Colonic mucosa (tissue), 4 donors: Measurements from ENCODE around the gene PCED1B. TPM values are rescaled to one million over a fixed set of nuclear protein-coding genes. Genes with fewer than 3 reads are reported as not detected.

Experiments
- DNase-seq: peaks from one replicate; pipeline ENCODE4 v3.0.0-alpha.2; 2020
- H3K27ac ChIP-seq: fragments of 200-600 bp; one replicate; pipeline ENCODE4 v1.8.0; 2021
- H3K27me3 ChIP-seq: fragments of 200-600 bp; one replicate; pipeline ENCODE4 v1.8.0; 2021
- H3K36me3 ChIP-seq: fragments of 200-600 bp; one replicate; pipeline ENCODE4 v1.8.0; 2021
- H3K4me1 ChIP-seq: fragments of 200-600 bp; one replicate; pipeline ENCODE4 v1.8.0; 2021; ENCODE audit warnings: mild to moderate bottlenecking
- H3K4me3 ChIP-seq: fragments of 200-600 bp; one replicate; pipeline ENCODE4 v1.8.0; 2021
- H3K9ac ChIP-seq, 2 donors: one replicate each; pipeline ENCODE4 v1.7.0; 2013; ENCODE audit warnings: control low read depth in 2 of 2, low read depth in 2 of 2, low read length in 2 of 2
- H3K9me3 ChIP-seq: fragments of 200-600 bp; one replicate; pipeline ENCODE4 v1.8.0; 2021
- intact Hi-C: fragments of 100-400 bp; cut with DNase I; formaldehyde crosslinking; loops from one replicate; pipeline ENCODE4 v1.14.1; 2022
- total RNA-seq, 2 donors: library from RNA; stranded (reverse); fragmentation: NEBNext Ultra II Directional in 1 of 2; extraction: Animal tissue kit (Norgen Biotek cat#: 25700) in 1 of 2; gene quantifications; one replicate each; pipeline ENCODE4 v1.2.1, GENCODE V29; 2021
- TF ChIP-seq, protein P1 (sequence below): fragments of 200-600 bp; IDR thresholded peaks from one replicate; pipeline ENCODE4 v1.8.0; 2022; ENCODE audit warnings: antibody characterized with exemption, mild to moderate bottlenecking
- donor health status: healthy.
- donor health status: DM: no; HTN: no; CAD: no.
- donor health status: DM: no; HTN: no; CAD: no.

Gene PCED1B
- total RNA-seq, 2 donors from 2014 or later, result 1.8 to 2.1 TPM

DNA sequence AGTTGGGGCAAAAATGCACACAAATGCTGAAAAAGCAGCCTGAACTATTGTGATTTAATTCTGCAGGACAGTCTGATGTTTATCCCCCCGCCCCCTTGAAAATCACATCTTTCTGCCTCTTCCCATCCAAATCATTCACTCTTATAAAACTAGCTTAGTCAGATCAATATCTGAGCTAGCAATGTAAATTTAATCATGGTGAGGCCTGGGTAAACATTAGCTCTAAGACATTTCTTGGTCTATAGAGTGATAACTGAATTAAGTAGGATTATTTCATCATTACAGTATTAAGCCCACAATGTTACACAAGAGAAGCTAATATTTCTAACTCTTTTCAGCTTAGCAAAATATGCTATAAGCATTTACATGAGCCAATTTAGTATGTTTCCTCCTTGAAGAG lies 9.1 kb upstream of the PCED1B start:
- Histone ChIP-seq H3K27ac (no peak overlapping the region), H3K9me3 (no peaks in the 10 kb centered on the region), H3K4me3 (no peak overlapping the region), H3K9ac (no peak overlapping the region), H3K36me3 (no peaks in the 10 kb centered on the region), H3K27me3 (no peaks in the 10 kb centered on the region), H3K4me1 (no peaks in the 10 kb centered on the region)
- DNase-seq, result no peak
- intact Hi-C loops, result loop anchor here (10.0 kb wide), 1 partner anchor 154 kb away; no protein-coding TSS in a partner anchor
- TF ChIP-seq, protein P1, sequence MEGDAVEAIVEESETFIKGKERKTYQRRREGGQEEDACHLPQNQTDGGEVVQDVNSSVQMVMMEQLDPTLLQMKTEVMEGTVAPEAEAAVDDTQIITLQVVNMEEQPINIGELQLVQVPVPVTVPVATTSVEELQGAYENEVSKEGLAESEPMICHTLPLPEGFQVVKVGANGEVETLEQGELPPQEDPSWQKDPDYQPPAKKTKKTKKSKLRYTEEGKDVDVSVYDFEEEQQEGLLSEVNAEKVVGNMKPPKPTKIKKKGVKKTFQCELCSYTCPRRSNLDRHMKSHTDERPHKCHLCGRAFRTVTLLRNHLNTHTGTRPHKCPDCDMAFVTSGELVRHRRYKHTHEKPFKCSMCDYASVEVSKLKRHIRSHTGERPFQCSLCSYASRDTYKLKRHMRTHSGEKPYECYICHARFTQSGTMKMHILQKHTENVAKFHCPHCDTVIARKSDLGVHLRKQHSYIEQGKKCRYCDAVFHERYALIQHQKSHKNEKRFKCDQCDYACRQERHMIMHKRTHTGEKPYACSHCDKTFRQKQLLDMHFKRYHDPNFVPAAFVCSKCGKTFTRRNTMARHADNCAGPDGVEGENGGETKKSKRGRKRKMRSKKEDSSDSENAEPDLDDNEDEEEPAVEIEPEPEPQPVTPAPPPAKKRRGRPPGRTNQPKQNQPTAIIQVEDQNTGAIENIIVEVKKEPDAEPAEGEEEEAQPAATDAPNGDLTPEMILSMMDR, result no peak

DNA sequence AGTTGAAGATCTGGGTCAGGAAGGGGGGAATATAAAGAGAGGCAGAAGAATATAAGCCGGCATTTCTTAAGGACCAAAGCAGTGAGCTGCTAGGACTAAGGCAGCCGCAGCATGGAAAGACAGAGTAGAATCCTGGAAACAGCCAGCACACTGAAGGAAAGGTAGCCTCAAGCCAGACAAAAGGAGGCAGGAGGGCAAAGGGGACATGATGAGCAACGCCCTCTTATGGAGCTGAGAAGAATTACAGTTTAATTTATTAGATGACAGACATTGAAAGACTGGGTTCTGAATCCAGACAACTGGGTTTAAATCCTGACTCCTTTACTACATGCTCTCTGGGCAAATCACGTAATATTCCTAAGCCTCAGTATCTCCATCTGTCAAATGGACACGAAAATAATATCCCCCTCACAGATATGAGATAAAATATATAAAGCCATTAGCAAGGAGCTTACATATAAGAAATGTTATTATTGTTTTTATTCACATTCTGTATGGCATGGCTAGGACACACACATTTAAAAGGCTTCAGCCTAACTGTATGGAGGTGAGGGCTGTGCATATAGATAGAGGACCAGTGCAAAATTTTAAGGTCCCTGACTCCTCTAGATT lies 8.1 kb upstream of the PCED1B start:
- no peak overlapping the region for H3K4me3 ChIP-seq
- H3K27me3 ChIP-seq, result no peaks in the 10 kb centered on the region
- H3K9ac ChIP-seq, result no peak overlapping the region
- TF ChIP-seq, protein P1, result no peak
- H3K27ac ChIP-seq, result no peak overlapping the region
- H3K36me3 ChIP-seq, result no peaks in the 10 kb centered on the region
- no peaks in the 10 kb centered on the region for H3K4me1 ChIP-seq
- intact Hi-C loops, result loop anchor here (10.0 kb wide), 1 partner anchor 153 kb away; no protein-coding TSS in a partner anchor
- no peak for DNase-seq
- no peaks in the 10 kb centered on the region for H3K9me3 ChIP-seq

DNA sequence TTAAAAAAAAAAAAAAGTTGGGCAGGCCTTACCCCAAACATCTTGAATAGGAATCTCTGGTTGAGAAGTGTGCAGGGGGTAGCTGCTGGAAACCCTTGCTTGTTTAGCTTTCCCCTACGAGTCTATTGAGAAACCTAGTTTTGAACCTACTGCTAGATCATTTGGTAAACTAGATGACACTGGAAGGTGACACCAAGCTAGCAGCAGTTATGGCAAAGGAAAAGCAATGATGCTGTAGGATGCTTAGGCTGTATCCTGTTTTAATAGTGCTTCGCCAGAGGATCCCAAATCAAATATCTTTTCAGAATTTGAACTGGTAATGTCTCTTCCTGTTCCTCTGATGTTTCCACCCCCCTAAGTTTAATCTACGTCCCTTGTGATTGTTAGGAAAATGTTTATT lies 5.5 kb upstream of the PCED1B start:
- Histone ChIP-seq H3K9me3 (no peaks in the 10 kb centered on the region), H3K4me3 (no peak overlapping the region), H3K4me1 (no peaks in the 10 kb centered on the region), H3K27ac (no peak overlapping the region), H3K9ac (no peak overlapping the region), H3K27me3 (peaks cover 9% of the 10 kb centered on the region), H3K36me3 (no peaks in the 10 kb centered on the region)
- no peak for DNase-seq
- TF ChIP-seq, protein P1, result no peak
- intact Hi-C loops, result loop anchor here (10.0 kb wide), 1 partner anchor 151 kb away; no protein-coding TSS in a partner anchor

DNA sequence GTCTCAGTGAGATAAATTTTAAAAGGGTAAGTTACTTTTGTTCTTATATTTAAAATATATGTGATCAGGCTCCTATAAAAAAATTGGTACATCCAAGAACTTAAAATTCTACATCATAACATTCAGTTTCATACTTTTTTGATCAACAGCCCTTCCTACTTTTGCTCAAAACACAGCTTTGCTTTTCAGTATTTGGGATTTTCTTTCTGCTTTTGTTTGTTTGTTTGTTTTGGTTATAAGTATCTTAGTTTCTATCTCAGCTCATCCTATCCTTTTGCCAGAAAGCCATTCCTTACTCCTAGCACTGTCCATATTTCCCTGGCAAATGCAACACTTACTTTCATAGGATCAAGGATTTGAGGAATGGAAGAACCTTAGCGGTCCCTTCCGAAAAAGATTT lies 4.7 kb upstream of the PCED1B start:
- DNase-seq, result no peak
- no peaks in the 10 kb centered on the region for H3K36me3 ChIP-seq
- intact Hi-C loops, result loop anchor here (5.0 to 10.0 kb wide), 2 partner anchors 42 to 150 kb away; no protein-coding TSS in a partner anchor
- no peak overlapping the region for H3K27ac ChIP-seq
- no peak overlapping the region for H3K4me3 ChIP-seq
- no peak overlapping the region for H3K9ac ChIP-seq
- H3K9me3 ChIP-seq, result no peaks in the 10 kb centered on the region
- H3K27me3 ChIP-seq, result peaks cover 9% of the 10 kb centered on the region
- no peaks in the 10 kb centered on the region for H3K4me1 ChIP-seq
- TF ChIP-seq, protein P1, result no peak

DNA sequence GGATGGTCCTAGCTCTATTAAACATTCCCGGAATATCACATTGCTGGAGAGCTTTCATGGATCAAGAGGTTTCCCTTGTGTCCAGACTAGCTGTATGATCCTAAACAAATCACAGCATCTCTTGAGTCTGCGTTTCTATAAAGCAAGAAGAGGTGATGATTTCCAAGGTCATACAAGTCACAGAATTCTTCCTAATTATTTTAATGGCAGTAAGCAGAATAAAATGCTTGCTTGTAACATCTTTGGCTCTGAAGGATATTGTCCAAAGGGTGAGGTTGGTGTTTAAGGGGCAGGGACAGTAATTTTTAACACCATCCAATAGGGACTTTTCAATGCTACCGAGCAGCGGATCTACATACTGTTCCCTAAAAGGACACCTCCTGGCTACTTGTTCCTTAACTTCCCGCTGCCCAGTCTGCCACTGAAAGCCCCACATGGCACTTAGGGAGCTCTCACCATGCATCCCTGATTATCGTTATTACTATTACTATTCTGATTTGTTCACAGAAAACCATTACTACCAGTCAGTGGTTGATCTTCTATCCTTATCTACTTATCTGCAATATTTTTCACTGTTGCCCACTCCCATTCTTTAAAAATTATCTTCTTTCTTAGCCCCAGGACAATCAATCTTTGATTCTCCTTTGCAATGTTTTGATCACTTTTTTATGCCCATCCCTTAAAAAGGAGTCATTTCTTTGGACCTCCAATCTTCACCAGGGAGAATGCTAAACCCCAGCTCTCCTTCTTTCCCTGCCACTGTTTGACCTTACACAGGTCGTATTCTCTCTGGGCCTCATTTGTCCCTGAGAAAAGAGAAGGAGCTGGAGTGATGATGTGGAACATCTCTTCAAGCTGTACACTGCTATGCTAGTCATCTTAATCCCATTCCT lies 4.0 kb upstream of the PCED1B start:
- H3K4me3 ChIP-seq, result no peak overlapping the region
- intact Hi-C loops, result loop anchor here (5.0 to 10.0 kb wide), 2 partner anchors 43 to 149 kb away; no protein-coding TSS in a partner anchor
- no peaks in the 10 kb centered on the region for H3K9me3 ChIP-seq
- DNase-seq, result no peak
- H3K36me3 ChIP-seq, result no peaks in the 10 kb centered on the region
- TF ChIP-seq, protein P1, result no peak
- H3K27me3 ChIP-seq, result peaks cover 9% of the 10 kb centered on the region
- H3K9ac ChIP-seq, result no peak overlapping the region
- no peak overlapping the region for H3K27ac ChIP-seq
- no peaks in the 10 kb centered on the region for H3K4me1 ChIP-seq
